22Rv1 (cell line): Measurements from ENCODE around the gene MLST8.
"Not testable (repeated sequence)": the region's sequence is repeated elsewhere in the genome, so short reads cannot be mapped to it uniquely, and the experiment has no call there.

Source experiments
- H3K27ac ChIP-seq: fragments of 450-650 bp; 2 replicates; pipeline ENCODE4 v1.5.1; 2017
- CTCF ChIP-seq: fragments of 450-650 bp; IDR thresholded peaks from 2 replicates; pipeline ENCODE4 v1.5.1; 2017; ENCODE audit warnings: mild to moderate bottlenecking
- ZFX ChIP-seq: fragments of 450-650 bp; IDR thresholded peaks from 2 replicates; pipeline ENCODE4 v1.6.1; 2017; ENCODE audit warnings: antibody characterized with exemption, borderline replicate concordance

Gene MLST8

GRCh38 chr16:2196981-2197511 lies 8.2 kb upstream of the MLST8 start:
- TF ChIP-seq ZFX = no peak
- no peak for TF ChIP-seq CTCF
- H3K27ac ChIP-seq = no peak overlapping the region

GRCh38 chr16:2197765-2198164 lies 7.5 kb upstream of the MLST8 start:
- no peak overlapping the region for H3K27ac ChIP-seq
- TF ChIP-seq CTCF (no peak), ZFX (no peak)

GRCh38 chr16:2198283-2198682 lies 7.0 kb upstream of the MLST8 start:
- no peak for TF ChIP-seq ZFX
- TF ChIP-seq CTCF = no peak
- 0 out of 2 replicates have a peak overlapping the region, but pooled peaks have one; percentile 17 for H3K27ac ChIP-seq

- TF ChIP-seq CTCF (no peak), ZFX (no peak)
- H3K27ac ChIP-seq = no peak overlapping the region
Observed at GRCh38 chr16:2199095-2199494, 6.2 kb upstream of the MLST8 start.

GRCh38 chr16:2199621-2200139 lies 5.6 kb upstream of the MLST8 start:
- no peak overlapping the region for H3K27ac ChIP-seq
- TF ChIP-seq CTCF (no peak), ZFX (no peak)

GRCh38 chr16:2200313-2200712 lies 4.9 kb upstream of the MLST8 start:
- no peak overlapping the region for H3K27ac ChIP-seq
- no peak for TF ChIP-seq ZFX
- TF ChIP-seq CTCF = no peak

- not testable (repeated sequence) for H3K27ac ChIP-seq
Observed at GRCh38 chr16:2203119-2203688, 2.0 kb upstream of the MLST8 start.
